Liver (tissue), 3 donors: ENCODE data around the gene SLC6A5.

ENCODE experiments used
- CTCF ChIP-seq: fragments of 150-350 bp; IDR thresholded peaks from 2 replicates; pipeline ENCODE4 v1.5.1; 2017; ENCODE audit warnings: improper control_type of control experiment, low read depth, low read length; ENCODE audit not compliant: missing input control
- EGR1 ChIP-seq, 2 donors: IDR thresholded peaks; 2 replicates each; pipeline ENCODE4 v1.6.1; 2016 to 2018; ENCODE audit warnings: antibody characterized with exemption in 2 of 2, low read depth in 2 of 2
- FOXA1 ChIP-seq: IDR thresholded peaks from 2 replicates; pipeline ENCODE4 v1.6.1; 2016; ENCODE audit warnings: antibody characterized with exemption
- GABPA ChIP-seq, 2 donors: IDR thresholded peaks in 1 of 2; conservative IDR thresholded peaks in 1 of 2; 2 replicates each; pipeline ENCODE4 v1.6.1; 2016; ENCODE audit warnings: antibody characterized with exemption in 2 of 2, mild to moderate bottlenecking in 1 of 2, moderate library complexity in 1 of 2
- JUND ChIP-seq, 2 donors: IDR thresholded peaks; 2 replicates each; pipeline ENCODE4 v1.6.1; 2016; ENCODE audit warnings: antibody characterized with exemption in 2 of 2
- MAX ChIP-seq: IDR thresholded peaks from 2 replicates; pipeline ENCODE4 v1.6.1; 2016; ENCODE audit warnings: antibody characterized with exemption
- RAD21 ChIP-seq, 2 donors: IDR thresholded peaks; 2 replicates each; pipeline ENCODE4 v1.6.1; 2016; ENCODE audit warnings: antibody characterized with exemption in 2 of 2, mild to moderate bottlenecking in 2 of 2
- REST ChIP-seq: IDR thresholded peaks from 2 replicates; pipeline ENCODE4 v1.6.1; 2016; ENCODE audit warnings: antibody characterized with exemption, mild to moderate bottlenecking
- SP1 ChIP-seq: IDR thresholded peaks from 2 replicates; pipeline ENCODE4 v1.6.1; 2018; ENCODE audit warnings: antibody characterized with exemption, mild to moderate bottlenecking
- TAF1 ChIP-seq: conservative IDR thresholded peaks from 2 replicates; pipeline ENCODE4 v1.6.1; 2016; ENCODE audit warnings: antibody characterized with exemption, mild to moderate bottlenecking
- YY1 ChIP-seq: IDR thresholded peaks from 2 replicates; pipeline ENCODE4 v1.6.1; 2016; ENCODE audit warnings: antibody characterized with exemption, mild to moderate bottlenecking
- ZBTB33 ChIP-seq: IDR thresholded peaks from 2 replicates; pipeline ENCODE4 v1.6.1; 2016; ENCODE audit warnings: antibody characterized with exemption
- TF ChIP-seq, protein P1 (sequence below): IDR thresholded peaks from 2 replicates; pipeline ENCODE4 v1.6.1; 2016; ENCODE audit warnings: antibody characterized with exemption
- donor health status: healthy.
- donor health status: healthy.

- TF ChIP-seq, protein P1, sequence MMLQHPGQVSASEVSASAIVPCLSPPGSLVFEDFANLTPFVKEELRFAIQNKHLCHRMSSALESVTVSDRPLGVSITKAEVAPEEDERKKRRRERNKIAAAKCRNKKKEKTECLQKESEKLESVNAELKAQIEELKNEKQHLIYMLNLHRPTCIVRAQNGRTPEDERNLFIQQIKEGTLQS, result no peak
- TF ChIP-seq CTCF, result no peak
- TF ChIP-seq GABPA (IDR thresholded peaks at IDR 0.05 in 1 of 2, conservative IDR thresholded peaks at IDR 0.05 in 1 of 2), result no peak
- TF ChIP-seq ZBTB33, result no peak
- TF ChIP-seq YY1, result no peak
- TF ChIP-seq MAX, result no peak
- no peak for TF ChIP-seq EGR1 (IDR thresholded peaks at IDR 0.05; ENCODE audit: low read depth in 2 of 2)
- no peak for TF ChIP-seq JUND (IDR thresholded peaks at IDR 0.05)
- TF ChIP-seq FOXA1, result no peak
- TF ChIP-seq RAD21 (IDR thresholded peaks at IDR 0.05), result no peak
- TF ChIP-seq TAF1, result no peak
- TF ChIP-seq REST, result no peak
- TF ChIP-seq SP1, result no peak
Observed at GRCh38 chr11:20558741-20559140, 40.7 kb upstream of the SLC6A5 start.
